ENCODE data around the gene CADM1.

Gene CADM1

DNA sequence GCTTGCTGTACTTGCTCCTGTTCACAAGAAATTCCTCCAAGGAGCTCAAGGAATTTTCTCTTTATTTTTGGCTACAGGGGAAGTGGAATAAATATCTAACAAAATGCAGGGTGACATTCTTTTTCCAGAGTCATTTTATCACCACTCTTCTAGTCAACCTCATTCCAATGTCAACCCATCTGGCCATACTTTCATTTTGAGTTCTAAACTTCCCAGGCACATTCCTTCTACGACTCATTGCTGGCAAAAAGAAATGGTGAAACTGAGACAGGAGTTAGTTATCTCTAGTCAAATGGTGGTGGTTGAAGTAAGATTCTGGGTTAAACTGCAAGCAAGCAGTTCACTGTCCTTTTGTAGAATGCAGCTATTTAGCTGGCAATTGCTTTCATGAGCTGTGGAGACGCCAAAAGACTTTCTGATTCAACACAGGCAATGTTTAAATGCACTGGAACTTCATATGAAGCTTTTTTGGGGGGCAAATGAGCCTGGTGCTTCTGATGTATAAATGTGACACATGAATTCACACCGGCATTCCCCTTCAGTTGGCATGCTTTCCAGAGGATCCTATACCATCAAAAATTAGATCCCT is 304.6 kb downstream of the CADM1 start:
- no peaks in the 10 kb centered on the region for H3K9me2 ChIP-seq (replicated peaks; ENCODE audit: insufficient read depth, low read length)
- H3K4me3 ChIP-seq (ENCODE audit: low read length), result no peak overlapping the region
- no peak overlapping the region for H3K27ac ChIP-seq (ENCODE audit: low read length)
- no peaks in the 10 kb centered on the region for H4K20me1 ChIP-seq (ENCODE audit: insufficient read depth, low read length)
- no peaks in the 10 kb centered on the region for H3K79me2 ChIP-seq (ENCODE audit: low read length)
- no peak for DNase-seq
- H2AFZ ChIP-seq (ENCODE audit: low read length), result no peak overlapping the region
- no peaks in the 10 kb centered on the region for H3K36me3 ChIP-seq (replicated peaks; ENCODE audit: insufficient read depth, low read length)
- H3K4me1 ChIP-seq (ENCODE audit: low read length), result peaks cover 12% of the 10 kb centered on the region
- TF ChIP-seq, protein P1, sequence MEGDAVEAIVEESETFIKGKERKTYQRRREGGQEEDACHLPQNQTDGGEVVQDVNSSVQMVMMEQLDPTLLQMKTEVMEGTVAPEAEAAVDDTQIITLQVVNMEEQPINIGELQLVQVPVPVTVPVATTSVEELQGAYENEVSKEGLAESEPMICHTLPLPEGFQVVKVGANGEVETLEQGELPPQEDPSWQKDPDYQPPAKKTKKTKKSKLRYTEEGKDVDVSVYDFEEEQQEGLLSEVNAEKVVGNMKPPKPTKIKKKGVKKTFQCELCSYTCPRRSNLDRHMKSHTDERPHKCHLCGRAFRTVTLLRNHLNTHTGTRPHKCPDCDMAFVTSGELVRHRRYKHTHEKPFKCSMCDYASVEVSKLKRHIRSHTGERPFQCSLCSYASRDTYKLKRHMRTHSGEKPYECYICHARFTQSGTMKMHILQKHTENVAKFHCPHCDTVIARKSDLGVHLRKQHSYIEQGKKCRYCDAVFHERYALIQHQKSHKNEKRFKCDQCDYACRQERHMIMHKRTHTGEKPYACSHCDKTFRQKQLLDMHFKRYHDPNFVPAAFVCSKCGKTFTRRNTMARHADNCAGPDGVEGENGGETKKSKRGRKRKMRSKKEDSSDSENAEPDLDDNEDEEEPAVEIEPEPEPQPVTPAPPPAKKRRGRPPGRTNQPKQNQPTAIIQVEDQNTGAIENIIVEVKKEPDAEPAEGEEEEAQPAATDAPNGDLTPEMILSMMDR (IDR thresholded peaks at IDR 0.05; ENCODE audit: low read length), result no peak
- TF ChIP-seq EZH2 (optimal IDR thresholded peaks at IDR 0.05; ENCODE audit: low read depth, low read length) (no peak), EZH2phosphoT487 (IDR thresholded peaks at IDR 0.05; ENCODE audit: low read length) (no peak)
- H3K9ac ChIP-seq (ENCODE audit: low read length), result no peak overlapping the region
- no peaks in the 10 kb centered on the region for H3K27me3 ChIP-seq (replicated peaks; ENCODE audit: insufficient read depth, low read length)
- peaks cover 6% of the 10 kb centered on the region for H3F3A ChIP-seq (ENCODE audit: insufficient read depth, low read length)
- no peak overlapping the region for H3K4me2 ChIP-seq (ENCODE audit: low read depth, low read length)
- H3K9me3 ChIP-seq (replicated peaks; ENCODE audit: insufficient read depth, low read length), result no peaks in the 10 kb centered on the region

DNA sequence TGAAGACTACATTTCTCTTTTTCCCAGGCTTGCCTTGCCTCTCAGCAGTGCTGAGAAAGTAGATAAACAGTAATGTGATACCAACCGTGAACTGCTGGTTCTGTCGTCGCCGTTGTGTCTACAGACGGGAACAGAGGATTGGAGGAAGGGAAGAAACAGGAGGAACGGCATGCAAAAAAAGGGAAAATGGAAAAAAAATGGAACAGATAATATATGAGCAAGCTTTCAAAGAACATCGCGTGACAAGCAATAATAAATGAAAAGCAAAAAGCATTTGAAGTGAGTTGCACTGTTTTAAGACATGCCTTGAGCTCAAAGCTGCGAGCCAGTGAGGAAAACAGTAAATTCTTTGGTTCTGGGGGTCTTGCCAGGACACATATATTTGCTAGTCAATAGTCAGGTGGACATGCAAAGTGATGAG is 305.9 kb downstream of the CADM1 start:
- H3K79me2 ChIP-seq (ENCODE audit: low read length), result no peaks in the 10 kb centered on the region
- no peak overlapping the region for H3K4me3 ChIP-seq (ENCODE audit: low read length)
- H3K9ac ChIP-seq (ENCODE audit: low read length), result no peak overlapping the region
- H3F3A ChIP-seq (ENCODE audit: insufficient read depth, low read length), result peaks cover 14% of the 10 kb centered on the region
- H3K27ac ChIP-seq (ENCODE audit: low read length), result no peak overlapping the region
- no peaks in the 10 kb centered on the region for H3K9me3 ChIP-seq (replicated peaks; ENCODE audit: insufficient read depth, low read length)
- H3K9me2 ChIP-seq (replicated peaks; ENCODE audit: insufficient read depth, low read length), result no peaks in the 10 kb centered on the region
- no peaks in the 10 kb centered on the region for H4K20me1 ChIP-seq (ENCODE audit: insufficient read depth, low read length)
- H3K27me3 ChIP-seq (replicated peaks; ENCODE audit: insufficient read depth, low read length), result no peaks in the 10 kb centered on the region
- H2AFZ ChIP-seq (ENCODE audit: low read length), result no peak overlapping the region
- H3K36me3 ChIP-seq (replicated peaks; ENCODE audit: insufficient read depth, low read length), result no peaks in the 10 kb centered on the region
- DNase-seq, result no peak
- H3K4me1 ChIP-seq (ENCODE audit: low read length), result peaks cover 19% of the 10 kb centered on the region
- H3K4me2 ChIP-seq (ENCODE audit: low read depth, low read length), result no peak overlapping the region
- TF ChIP-seq, protein P1 (IDR thresholded peaks at IDR 0.05; ENCODE audit: low read length), result no peak
- TF ChIP-seq EZH2 (optimal IDR thresholded peaks at IDR 0.05; ENCODE audit: low read depth, low read length) (no peak), EZH2phosphoT487 (IDR thresholded peaks at IDR 0.05; ENCODE audit: low read length) (no peak)

GRCh38 chr11:115197433-115197832 is 306.8 kb downstream of the CADM1 start:
- H3K4me1 ChIP-seq (ENCODE audit: low read length), result peaks cover 20% of the 10 kb centered on the region
- H3K27ac ChIP-seq (ENCODE audit: low read length), result no peak overlapping the region
- H3K4me2 ChIP-seq (ENCODE audit: low read depth, low read length), result no peak overlapping the region
- H3K9me3 ChIP-seq (replicated peaks; ENCODE audit: insufficient read depth, low read length), result no peaks in the 10 kb centered on the region
- H3F3A ChIP-seq (ENCODE audit: insufficient read depth, low read length), result peaks cover 14% of the 10 kb centered on the region
- H3K27me3 ChIP-seq (replicated peaks; ENCODE audit: insufficient read depth, low read length), result no peaks in the 10 kb centered on the region
- H2AFZ ChIP-seq (ENCODE audit: low read length), result no peak overlapping the region
- TF ChIP-seq EZH2phosphoT487 (IDR thresholded peaks at IDR 0.05; ENCODE audit: low read length) (no peak), EZH2 (optimal IDR thresholded peaks at IDR 0.05; ENCODE audit: low read depth, low read length) (no peak)
- TF ChIP-seq, protein P1 (IDR thresholded peaks at IDR 0.05; ENCODE audit: low read length), result no peak
- H3K4me3 ChIP-seq (ENCODE audit: low read length), result no peak overlapping the region
- H3K36me3 ChIP-seq (replicated peaks; ENCODE audit: insufficient read depth, low read length), result no peaks in the 10 kb centered on the region
- DNase-seq, result no peak
- no peaks in the 10 kb centered on the region for H4K20me1 ChIP-seq (ENCODE audit: insufficient read depth, low read length)
- H3K79me2 ChIP-seq (ENCODE audit: low read length), result no peaks in the 10 kb centered on the region
- H3K9me2 ChIP-seq (replicated peaks; ENCODE audit: insufficient read depth, low read length), result no peaks in the 10 kb centered on the region
- H3K9ac ChIP-seq (ENCODE audit: low read length), result no peak overlapping the region
